Effector CD8-positive, alpha-beta T cell (primary cell): ENCODE results near the gene GLCCI1.

ENCODE experiments used
- DNase-seq: peaks from one replicate; lab custom pipeline; 2025; lab: John Stamatoyannopoulos, UW

The GLCCI1 gene

DNA sequence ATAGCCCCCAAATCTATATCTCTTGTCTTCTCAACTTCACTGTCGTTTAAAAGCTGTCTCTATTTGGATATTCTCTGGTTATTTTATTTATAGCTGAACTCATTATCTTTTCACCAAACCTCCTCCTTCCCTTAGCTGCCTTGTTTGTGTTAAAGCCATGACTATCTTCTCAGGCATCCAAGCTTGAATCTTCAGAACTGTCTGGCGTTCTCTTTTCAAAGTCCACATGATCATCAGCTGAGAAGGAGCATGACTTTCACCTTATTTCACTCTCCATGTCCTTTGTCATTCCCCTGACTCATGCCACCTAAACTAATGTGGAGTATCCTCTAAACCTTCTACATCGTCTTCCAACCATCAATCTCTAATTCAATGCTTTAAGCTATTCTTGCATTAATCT, 5.7 kb upstream of the GLCCI1 start:
- no peak for DNase-seq

DNA sequence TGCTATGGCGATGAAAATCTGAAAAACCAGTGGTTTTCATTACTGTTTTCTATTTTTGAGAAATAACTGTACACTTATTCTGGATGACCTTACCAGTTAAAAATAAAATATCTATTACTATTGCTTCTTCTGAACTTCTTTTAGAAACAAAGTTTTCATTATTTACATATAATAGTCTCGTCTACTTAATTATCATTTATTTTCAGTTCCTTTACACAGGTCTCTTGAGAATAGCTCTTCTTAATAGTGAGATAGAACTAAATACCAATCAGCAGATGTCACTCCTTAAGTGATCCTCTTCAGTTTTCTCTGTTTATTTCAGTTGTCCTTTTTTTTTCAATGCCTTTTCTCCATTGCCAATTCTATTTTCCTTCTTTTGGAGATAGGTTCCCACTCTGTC, 4.3 kb upstream of the GLCCI1 start:
- no peak for DNase-seq

DNA sequence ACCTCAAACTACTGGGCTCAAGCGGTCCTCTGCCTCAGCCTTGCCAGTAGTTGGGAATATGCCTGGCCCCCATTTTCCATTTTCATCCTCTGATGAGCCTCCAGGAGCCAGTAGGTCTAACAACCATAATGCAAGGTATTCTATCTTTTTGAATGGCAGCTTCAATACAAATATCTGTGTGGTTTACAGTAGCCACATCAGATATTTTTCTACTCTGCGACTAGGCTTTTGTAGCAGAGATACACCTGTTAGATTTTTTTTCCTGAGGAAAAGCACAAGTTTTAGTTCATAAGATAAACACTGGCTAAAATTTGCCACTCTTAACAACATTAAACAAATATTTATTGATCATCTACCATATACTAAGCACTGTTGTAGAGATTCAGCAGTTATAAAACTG, 3.9 kb upstream of the GLCCI1 start:
- DNase-seq, result no peak

DNA sequence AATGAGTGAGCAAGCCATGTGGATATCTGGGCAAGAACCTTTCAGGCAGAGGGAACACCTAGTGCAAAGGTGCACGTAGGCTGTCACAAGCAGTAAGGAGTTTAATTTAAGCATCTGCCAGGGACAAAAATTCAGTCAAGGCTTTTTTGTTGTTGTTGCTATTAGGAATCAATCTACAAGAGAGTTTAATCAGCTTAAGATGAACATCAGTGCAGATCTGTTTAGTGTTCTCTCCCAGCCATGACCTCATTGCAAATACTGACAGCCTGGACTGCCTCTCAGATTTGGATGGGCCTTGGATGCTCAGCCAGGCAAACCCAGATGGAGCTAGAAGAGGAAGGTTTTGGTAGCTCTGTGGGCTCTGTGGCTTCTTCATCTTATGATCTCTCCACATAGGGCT, 3.3 kb upstream of the GLCCI1 start:
- no peak for DNase-seq

DNA sequence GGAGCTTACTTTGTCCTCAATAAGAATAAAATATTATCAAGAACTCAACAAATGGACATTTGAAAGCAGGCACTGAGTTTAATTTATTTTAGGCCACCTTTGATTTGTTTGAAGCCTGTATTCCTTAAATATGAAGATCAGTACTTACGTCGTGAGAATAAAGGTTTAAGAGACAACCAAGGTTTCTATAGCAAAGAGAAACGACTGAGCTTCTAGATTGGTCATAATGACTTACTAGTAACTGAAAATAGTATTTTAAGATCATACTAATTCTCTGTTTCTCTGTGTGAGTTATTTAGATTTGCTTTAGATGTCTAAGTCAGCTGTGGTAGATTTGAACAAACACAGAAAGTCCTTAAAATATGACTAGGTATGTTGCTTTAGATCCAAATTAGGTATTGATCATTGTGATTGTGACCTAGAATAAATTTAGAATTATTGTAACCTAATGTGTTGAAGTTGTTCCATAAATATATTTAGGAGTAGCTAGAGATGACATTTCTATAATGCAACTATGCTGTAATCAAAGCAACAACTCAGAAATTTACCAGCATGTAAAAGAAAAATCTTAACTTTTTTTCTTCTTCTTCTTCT, 2.4 kb upstream of the GLCCI1 start:
- DNase-seq, result no peak

DNA sequence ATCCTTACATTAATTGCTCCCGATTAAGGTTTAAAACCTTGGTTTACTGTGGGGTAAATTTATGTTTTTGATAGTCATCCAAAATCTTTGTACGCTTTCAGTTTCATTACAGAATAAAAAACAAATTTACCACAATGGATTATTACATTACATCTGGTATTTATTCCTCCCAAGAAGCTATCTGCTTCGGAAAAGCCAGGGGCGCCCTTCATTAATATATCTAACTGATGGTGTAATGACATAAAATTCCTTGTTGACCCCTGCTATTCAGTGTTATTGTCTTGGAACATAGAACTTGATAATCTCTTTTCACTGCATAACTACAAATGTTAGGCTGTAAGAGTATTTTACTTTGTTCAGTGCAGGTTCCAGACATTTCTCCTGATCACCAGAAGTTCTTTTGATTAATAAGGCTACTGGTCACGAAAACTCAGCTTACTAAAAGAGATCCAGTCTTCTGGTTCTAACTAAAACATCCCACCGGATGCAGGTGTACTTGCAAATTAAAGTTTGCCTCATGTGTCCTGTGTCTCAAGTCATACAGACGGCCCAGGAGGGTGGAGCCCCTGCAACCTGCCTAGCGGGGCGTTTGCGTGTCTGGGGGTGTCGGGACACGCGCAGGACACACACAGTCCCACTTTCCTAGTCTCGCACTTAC, 581 bp upstream of the GLCCI1 start:
- DNase-seq, result no peak

DNA sequence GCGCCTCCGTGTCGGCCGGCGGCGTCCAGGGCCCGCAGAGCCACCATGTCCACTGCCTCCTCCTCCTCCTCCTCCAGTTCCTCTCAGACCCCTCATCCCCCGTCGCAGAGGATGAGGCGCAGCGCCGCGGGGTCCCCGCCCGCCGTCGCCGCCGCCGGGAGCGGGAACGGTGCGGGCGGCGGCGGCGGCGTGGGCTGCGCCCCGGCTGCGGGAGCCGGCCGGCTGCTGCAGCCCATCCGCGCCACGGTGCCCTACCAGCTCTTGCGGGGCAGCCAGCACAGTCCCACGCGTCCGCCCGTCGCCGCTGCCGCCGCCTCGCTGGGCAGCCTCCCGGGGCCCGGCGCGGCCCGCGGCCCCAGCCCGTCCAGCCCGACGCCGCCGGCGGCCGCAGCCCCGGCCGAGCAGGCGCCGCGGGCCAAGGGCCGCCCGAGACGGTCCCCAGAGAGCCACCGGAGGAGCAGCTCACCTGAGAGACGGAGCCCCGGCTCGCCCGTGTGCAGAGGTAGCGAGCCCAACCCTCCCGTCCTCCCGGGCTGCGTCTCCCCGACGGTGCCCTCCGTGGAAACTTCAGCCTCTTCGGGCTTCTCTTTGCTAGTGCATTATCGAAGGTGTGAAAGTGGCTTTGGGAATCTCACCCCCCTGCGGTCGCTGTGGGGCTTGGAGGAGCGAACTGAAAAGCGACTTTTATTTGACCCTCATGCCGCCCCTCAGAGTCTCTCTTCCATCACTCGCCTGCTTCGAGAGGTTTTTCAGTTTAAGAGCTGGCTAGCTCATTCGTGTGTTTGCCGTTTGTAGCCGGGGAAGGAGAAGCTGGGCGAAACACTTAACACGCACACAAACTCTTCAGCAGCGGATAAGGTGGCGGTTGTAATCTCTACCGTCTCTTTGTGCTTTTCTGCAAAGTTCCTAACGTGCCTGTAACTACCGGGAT, 975 bp downstream of the GLCCI1 start:
- peak; percentile 25 for DNase-seq

DNA sequence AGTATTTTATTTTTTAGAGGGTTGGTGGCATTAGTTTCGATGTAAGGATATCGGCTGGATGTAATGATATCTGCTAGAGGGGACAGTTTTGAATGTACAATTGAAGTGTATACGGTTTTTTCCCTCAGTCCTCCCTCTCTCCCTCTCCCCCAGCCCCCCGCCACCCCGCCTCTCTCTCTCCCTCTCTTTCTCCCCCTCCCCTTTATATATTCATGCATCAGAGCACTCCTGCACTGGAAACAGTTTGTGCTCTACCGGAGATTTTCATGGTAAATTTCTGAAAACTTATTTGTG, 1.6 kb downstream of the GLCCI1 start:
- no peak for DNase-seq

DNA sequence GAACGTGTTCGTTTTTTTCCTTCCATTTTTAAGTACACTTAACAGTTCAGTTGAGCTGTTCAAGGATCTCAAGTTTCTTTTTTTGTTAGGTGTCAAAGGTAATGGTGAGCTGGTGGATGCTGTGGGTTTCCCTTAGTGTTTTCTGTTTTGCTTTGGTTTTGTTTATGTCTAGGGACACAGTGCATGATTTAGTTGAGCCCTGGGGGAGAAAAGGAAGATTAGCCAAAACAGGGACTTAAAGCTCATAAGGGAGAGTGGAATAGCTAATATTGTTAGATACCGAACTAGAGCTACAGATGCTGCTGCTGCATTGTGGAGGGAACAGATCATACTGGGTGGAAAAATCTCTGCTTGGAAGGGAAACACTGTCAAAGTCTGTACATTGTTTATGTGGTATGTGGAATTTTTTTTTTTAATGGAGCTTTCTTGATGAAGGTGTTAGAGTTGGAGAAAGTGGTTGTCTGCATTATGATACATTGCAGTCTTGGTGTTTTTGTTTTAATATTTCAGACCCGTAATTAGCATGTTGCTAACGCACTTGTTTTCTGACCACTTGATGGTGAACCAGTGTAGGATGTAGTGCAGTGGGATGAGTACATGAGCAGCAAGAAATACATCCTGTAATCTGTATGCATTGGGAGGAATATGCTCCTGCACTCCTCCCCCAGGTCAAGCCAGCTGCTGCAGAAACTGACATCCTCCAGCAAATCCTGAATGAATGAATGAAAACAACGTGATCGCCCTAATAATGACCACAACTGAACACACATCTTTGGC, 2.1 kb downstream of the GLCCI1 start:
- no peak for DNase-seq

DNA sequence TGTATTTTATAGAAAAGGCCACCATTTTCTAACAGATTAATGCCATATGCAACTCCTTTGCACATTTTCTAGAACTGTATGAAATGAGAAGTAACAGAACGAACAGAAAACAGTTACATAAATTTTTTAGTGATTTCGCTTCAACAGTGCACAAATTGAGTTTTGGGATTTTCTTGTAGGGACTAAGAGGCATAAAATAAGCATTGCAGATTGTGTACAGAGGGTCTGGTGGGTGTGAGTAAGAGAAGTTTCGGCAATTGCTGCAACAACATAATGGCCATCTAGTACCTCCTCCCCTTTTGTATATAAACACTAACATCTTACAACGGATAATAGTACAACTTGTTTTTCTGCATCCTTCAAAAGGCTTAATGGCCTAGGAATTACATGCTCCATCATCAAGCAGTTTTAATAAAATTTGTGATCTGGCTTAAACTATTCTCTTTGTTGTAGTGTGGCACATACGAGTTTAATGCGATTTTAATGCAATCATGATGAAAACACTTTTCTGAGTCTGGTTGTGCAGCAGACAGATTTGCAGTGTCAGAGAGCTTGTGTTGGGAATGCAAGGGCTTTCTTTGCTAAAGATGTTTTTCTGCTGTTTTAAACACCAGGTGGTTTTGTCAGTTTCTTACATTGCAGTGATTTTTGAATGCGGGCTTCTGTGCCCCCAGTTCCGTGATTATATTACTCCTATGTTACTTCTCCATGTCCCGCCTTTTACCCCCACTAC, 2.9 kb downstream of the GLCCI1 start:
- DNase-seq, result no peak

DNA sequence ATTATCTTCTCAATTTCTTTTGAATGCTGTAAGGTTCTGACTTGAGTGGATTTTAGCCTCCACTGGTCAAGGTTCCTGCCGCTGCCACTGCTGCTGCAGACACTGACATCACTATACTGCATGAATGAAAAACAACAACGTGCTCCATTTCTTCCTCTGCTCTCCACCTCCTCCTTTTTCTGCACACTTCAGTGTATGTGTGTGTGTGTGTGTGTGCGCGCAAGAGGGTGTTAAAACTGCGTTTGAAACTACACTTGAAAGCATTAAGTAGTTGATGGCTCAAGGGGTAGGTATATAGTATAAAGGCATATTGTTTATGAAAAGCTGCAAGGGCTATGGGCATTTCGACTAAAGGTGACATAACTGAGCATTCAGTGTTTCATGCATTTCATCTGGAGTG, 3.5 kb downstream of the GLCCI1 start:
- DNase-seq, result no peak

DNA sequence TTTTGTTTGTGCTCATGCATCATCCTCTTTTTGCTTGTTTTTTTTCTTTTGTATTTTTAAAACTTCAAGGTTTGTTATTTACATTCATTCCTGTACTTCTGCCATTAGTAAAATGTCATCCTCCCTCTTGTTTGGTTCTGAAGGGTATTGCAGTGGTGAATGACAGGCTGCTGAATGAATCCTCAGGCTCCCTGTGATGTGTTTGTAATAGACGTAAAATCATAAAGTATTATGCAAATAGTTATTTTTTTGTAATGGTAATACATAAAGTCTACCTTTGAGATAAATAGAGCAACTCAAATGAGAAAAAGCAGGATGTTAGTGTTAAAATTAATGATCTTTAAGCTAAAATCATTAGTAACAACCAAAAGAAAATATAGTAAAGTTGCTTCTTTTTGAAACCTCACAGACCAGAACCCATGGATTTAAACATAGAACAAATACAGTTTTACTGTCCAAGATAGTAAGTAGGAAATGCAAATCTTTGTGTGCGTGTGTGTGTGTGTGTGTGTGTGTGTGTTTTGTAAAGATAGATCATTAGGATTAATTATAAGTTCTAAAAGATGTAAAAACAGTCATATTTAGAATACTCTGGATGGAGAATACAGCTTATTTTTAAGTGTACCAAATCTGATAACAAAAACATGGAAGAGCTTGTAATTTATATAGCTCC, 4.5 kb downstream of the GLCCI1 start:
- no peak for DNase-seq

DNA sequence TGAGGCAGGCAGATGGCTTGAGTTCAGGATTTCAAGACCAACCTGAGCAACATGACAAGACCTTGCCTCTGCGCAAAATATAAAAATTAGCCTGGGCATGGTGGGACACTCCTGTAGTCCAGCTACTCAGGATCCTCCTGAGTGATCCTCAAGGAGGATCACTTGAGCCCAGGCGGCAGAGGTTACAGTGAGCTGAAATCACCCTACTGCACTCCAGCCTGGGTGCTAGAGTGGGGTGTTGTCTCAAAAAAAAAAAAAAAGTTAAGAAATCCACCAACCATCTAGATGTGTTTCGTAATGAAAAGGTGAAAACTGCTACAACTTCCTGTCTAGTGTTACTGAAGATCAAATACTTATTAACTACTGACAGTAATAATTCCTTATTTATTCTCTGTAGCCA, 8.1 kb downstream of the GLCCI1 start:
- no peak for DNase-seq

DNA sequence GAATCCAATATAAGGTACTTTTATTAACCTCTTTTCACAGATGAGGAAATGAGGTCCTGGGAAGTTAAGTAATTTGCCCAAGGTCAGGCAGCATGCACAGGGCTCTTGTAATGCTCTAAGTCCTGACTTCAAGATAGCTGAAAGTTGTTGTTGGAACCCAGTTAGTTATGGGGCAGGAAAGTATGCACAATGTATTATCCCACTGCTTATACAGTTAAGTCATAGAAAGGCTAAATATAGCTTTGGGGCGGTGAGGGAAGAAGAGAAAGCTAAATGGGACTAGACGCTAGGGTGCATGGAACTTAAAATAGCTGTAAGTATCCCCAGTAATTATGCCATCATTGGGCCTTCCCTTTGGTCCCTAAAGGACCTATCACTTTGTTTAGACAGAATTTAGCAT, 9.2 kb downstream of the GLCCI1 start:
- DNase-seq, result no peak

DNA sequence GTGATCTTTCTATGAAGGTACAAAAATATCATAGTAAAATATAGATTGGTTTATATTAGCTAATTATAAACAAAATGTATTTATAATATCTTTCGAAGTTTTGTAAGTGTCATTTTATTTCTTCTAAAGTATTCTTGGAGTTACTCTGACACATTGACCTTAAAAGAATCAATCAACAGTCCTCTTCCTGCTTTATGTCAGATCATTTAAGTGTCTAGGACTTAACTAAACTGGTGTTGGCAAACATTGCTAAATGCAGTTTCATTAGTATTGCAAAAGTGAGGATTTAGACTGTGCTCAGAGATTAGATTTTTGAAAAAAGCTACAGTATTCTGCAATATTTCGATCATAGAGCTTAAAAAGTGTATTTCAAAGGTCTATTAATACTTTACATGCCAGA, 10.3 kb downstream of the GLCCI1 start:
- DNase-seq, result no peak

DNA sequence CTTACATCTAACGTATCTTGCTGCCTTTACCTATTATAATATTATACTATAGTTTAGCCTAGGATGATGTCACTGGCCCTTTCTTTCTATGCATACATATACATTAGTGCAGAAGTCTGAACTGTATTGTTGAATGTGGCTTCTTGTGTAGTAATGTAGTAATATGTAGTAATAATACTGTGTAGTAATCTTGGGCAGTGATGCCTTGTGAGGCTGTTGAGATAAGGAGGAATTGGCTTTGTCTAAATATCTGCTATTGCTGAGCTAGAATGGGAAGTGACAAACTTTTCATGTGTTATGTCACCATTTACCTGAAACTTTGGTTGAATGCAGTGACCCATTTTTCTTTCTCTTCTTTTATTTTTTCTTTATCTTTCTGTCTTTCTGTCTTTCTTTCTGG, 11.0 kb downstream of the GLCCI1 start:
- DNase-seq, result no peak

DNA sequence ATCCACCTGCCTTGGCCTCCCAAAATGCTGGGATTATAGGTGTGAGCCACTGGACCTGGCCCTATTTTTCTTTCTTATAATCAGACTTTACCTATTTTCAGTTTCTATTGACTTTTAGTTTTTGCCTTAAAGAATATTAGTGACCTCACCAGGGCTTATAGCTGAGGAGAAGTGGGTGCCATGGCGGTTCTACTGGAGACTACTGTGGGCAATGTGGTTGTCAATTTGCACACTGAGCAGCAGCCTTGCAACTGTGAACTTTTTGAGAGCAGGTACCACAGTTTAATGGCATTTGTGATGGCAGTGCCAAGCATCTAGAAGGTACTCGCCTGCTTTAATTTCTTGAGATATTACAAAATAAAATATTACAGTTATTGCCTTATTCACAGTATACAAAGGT, 11.5 kb downstream of the GLCCI1 start:
- DNase-seq, result no peak

DNA sequence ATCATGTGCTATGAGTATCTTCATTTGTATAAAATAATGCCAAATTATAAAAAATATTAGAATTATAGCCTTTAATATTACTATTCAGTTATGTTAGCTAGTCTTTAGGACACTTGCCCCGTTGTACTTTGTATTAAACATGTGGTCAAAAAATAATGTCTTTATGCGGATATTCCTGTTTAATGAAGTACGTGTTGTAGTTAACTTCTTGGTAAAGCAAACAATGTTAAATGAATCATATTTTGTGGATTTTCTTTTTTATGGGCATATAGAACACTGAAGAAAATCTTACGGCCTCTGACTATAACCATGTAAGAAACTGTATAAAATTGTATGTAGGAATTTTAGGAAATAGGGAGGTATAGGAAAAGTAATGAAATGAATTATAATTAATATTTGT, 14.3 kb downstream of the GLCCI1 start:
- no peak for DNase-seq

DNA sequence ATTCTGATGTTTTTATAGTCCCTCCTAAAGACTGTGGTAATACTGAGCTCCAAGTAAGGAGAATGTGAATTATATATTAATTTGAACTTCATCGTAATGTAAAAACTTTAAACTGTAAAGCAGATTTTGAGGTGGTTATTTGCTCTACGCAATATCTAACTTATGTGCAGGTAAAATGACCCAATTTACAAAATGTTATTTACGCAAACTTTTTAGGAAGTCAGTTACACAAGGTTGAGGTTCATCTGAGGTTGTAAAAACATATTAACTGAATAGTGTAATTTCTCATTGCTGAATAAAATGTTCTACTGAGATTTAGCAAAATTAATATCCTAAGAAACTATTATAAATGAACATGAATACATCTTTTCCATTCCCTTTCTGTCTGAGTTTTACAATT, 15.8 kb downstream of the GLCCI1 start:
- no peak for DNase-seq

DNA sequence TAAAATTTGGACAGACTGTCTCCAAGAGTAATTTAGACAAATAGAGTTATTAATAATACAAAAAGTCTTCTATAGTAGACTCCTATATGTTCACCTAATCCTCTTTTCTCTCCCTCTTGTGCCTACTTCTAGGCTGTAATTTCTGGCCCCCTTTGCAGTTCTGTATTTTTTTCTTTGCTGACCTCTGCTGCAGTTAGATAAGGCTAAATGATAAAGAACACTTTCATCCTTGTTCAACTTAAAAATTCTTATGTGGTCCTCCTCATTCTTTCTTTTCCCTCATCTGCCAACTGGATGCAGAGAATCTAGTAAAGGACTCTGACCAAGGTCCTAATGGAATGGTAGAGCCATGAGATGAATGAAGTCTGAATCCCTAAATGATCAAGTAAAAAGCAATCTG, 20.1 kb downstream of the GLCCI1 start:
- no peak for DNase-seq

DNA sequence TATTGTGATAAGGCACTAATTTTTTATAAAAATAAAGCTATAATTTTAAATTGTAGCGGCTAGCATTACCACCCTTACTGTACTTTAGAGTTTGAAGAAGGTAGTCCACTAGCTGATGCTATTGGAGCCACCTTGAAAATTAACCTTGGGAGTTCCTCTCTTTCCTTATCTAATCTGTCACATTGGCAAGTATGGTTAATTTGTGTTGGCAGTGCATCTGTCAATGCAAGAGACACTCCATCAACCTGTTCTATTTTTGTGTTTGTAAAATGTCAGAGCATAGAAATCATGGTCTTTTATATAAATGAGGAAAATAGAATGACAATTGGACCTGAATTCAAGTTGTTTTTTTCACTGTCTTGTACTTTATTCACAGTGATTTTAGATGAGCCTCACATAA, 20.5 kb downstream of the GLCCI1 start:
- no peak for DNase-seq
